KOPT-K1 (cell line): ENCODE results near the gene DCP2.
A peak's percentile ranks its signal among the peaks of the same experiment; 100 is the strongest.

Source experiments
- H3K27ac ChIP-seq: fragments of 200-600 bp; sonication (generic); 2 replicates; pipeline ENCODE4 v1.5.1; 2016; ENCODE audit warnings: antibody characterized with exemption, mild to moderate bottlenecking, low read depth, low read length; ENCODE audit not compliant: poor library complexity, severe bottlenecking
- H3K36me3 ChIP-seq: fragments of 200-600 bp; sonication (generic); 2 replicates; pipeline ENCODE4 v1.5.1; 2017; ENCODE audit warnings: antibody characterized with exemption, mild to moderate bottlenecking, low read length, moderate library complexity; ENCODE audit not compliant: insufficient read depth
- H3K9me3 ChIP-seq: fragments of 200-600 bp; sonication (generic); 2 replicates; pipeline ENCODE4 v1.5.1; 2017; ENCODE audit warnings: antibody characterized with exemption, low read length, mild to moderate bottlenecking; ENCODE audit not compliant: insufficient read depth, poor library complexity, severe bottlenecking

The DCP2 gene

GRCh38 chr5:112976432-112977309, at the start of gene DCP2:
TSS of gene DCP2 (plus strand) at chr5:112976798. CDS start at chr5:112976934, 136 bp downstream.
- peaks cover 10% of the 10 kb centered on the region for H3K36me3 ChIP-seq
- peak within 1 kb of the TSS; percentile 87 for H3K27ac ChIP-seq
- no peaks in the 10 kb centered on the region for H3K9me3 ChIP-seq

GRCh38 chr5:112929336-112930081, 47.1 kb upstream of the DCP2 start:
- Histone ChIP-seq H3K9me3 (no peaks in the 10 kb centered on the region), H3K27ac (peak overlapping the region; percentile 21), H3K36me3 (no peaks in the 10 kb centered on the region)

- H3K36me3 ChIP-seq: no peaks in the 10 kb centered on the region
- no peaks in the 10 kb centered on the region for H3K9me3 ChIP-seq
- no peak overlapping the region for H3K27ac ChIP-seq
Measured at GRCh38 chr5:112930082-112930344, 46.6 kb upstream of the DCP2 start.

- Histone ChIP-seq H3K36me3 (no peaks in the 10 kb centered on the region), H3K9me3 (no peaks in the 10 kb centered on the region), H3K27ac (no peak overlapping the region)
Measured at GRCh38 chr5:112931473-112931872, 45.1 kb upstream of the DCP2 start.

- Histone ChIP-seq H3K9me3 (no peaks in the 10 kb centered on the region), H3K27ac (no peak overlapping the region), H3K36me3 (no peaks in the 10 kb centered on the region)
Measured at GRCh38 chr5:112933105-112933504, 43.5 kb upstream of the DCP2 start.

GRCh38 chr5:112933651-112934365, 42.8 kb upstream of the DCP2 start:
- H3K36me3 ChIP-seq: no peaks in the 10 kb centered on the region
- no peaks in the 10 kb centered on the region for H3K9me3 ChIP-seq
- H3K27ac ChIP-seq: no peak overlapping the region

GRCh38 chr5:112934366-112934663, 42.3 kb upstream of the DCP2 start:
- H3K9me3 ChIP-seq: no peaks in the 10 kb centered on the region
- H3K36me3 ChIP-seq: no peaks in the 10 kb centered on the region
- H3K27ac ChIP-seq: no peak overlapping the region

- Histone ChIP-seq H3K36me3 (no peaks in the 10 kb centered on the region), H3K27ac (no peak overlapping the region), H3K9me3 (no peaks in the 10 kb centered on the region)
Measured at GRCh38 chr5:112935675-112936074, 40.9 kb upstream of the DCP2 start.

GRCh38 chr5:112938286-112938685, 38.3 kb upstream of the DCP2 start:
- Histone ChIP-seq H3K9me3 (no peaks in the 10 kb centered on the region), H3K36me3 (no peaks in the 10 kb centered on the region), H3K27ac (no peak overlapping the region)

- Histone ChIP-seq H3K9me3 (no peaks in the 10 kb centered on the region), H3K36me3 (no peaks in the 10 kb centered on the region), H3K27ac (no peak overlapping the region)
Measured at GRCh38 chr5:112940670-112941069, 35.9 kb upstream of the DCP2 start.

GRCh38 chr5:112948458-112948857, 28.1 kb upstream of the DCP2 start:
- H3K27ac ChIP-seq: no peak overlapping the region
- no peaks in the 10 kb centered on the region for H3K9me3 ChIP-seq
- no peaks in the 10 kb centered on the region for H3K36me3 ChIP-seq

- H3K27ac ChIP-seq: no peak overlapping the region
- no peaks in the 10 kb centered on the region for H3K9me3 ChIP-seq
- no peaks in the 10 kb centered on the region for H3K36me3 ChIP-seq
Measured at GRCh38 chr5:112951124-112951702, 25.4 kb upstream of the DCP2 start.

GRCh38 chr5:112956606-112957005, 20.0 kb upstream of the DCP2 start:
- Histone ChIP-seq H3K27ac (no peak overlapping the region), H3K36me3 (no peaks in the 10 kb centered on the region), H3K9me3 (no peaks in the 10 kb centered on the region)

- H3K36me3 ChIP-seq: no peaks in the 10 kb centered on the region
- no peak overlapping the region for H3K27ac ChIP-seq
- no peaks in the 10 kb centered on the region for H3K9me3 ChIP-seq
Measured at GRCh38 chr5:112957036-112957808, 19.4 kb upstream of the DCP2 start.
